ENCODE data around the gene AAR2.

The AAR2 gene

GRCh38 chr20:36264426-36265246 is 28.4 kb downstream of the AAR2 start:
- Histone ChIP-seq H3K27me3 (ENCODE audit: insufficient read depth, poor library complexity, severe bottlenecking) (no peaks in the 10 kb centered on the region), H3K4me3 (replicated peaks; ENCODE audit: insufficient read depth, low read length) (no peak overlapping the region), H3K27ac (replicated peaks) (no peak overlapping the region)
- DNase-seq (ENCODE audit: low read depth in 1 of 2, low spot score in 1 of 2), result no peak
- TF ChIP-seq GABPA (IDR thresholded peaks at IDR 0.05; ENCODE audit: low read depth) (no peak), REST (IDR thresholded peaks at IDR 0.05; ENCODE audit: insufficient replicate concordance, low read depth) (no peak), POLR2AphosphoS5 (IDR thresholded peaks at IDR 0.05; ENCODE audit: low read depth) (no peak), SPI1 (IDR thresholded peaks at IDR 0.05; ENCODE audit: borderline replicate concordance, low read depth) (no peak)
- TF ChIP-seq, protein P1, sequence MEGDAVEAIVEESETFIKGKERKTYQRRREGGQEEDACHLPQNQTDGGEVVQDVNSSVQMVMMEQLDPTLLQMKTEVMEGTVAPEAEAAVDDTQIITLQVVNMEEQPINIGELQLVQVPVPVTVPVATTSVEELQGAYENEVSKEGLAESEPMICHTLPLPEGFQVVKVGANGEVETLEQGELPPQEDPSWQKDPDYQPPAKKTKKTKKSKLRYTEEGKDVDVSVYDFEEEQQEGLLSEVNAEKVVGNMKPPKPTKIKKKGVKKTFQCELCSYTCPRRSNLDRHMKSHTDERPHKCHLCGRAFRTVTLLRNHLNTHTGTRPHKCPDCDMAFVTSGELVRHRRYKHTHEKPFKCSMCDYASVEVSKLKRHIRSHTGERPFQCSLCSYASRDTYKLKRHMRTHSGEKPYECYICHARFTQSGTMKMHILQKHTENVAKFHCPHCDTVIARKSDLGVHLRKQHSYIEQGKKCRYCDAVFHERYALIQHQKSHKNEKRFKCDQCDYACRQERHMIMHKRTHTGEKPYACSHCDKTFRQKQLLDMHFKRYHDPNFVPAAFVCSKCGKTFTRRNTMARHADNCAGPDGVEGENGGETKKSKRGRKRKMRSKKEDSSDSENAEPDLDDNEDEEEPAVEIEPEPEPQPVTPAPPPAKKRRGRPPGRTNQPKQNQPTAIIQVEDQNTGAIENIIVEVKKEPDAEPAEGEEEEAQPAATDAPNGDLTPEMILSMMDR (IDR thresholded peaks at IDR 0.05; ENCODE audit: insufficient read depth, low read length), result no peak

- Histone ChIP-seq H3K4me3 (replicated peaks; ENCODE audit: insufficient read depth, low read length) (no peak overlapping the region), H3K27ac (replicated peaks) (no peak overlapping the region), H3K27me3 (ENCODE audit: insufficient read depth, poor library complexity, severe bottlenecking) (no peaks in the 10 kb centered on the region)
- TF ChIP-seq, protein P1 (IDR thresholded peaks at IDR 0.05; ENCODE audit: insufficient read depth, low read length), result no peak
- DNase-seq (ENCODE audit: low read depth in 1 of 2, low spot score in 1 of 2), result no peak
These were observed 29.9 kb downstream of the AAR2 start for GRCh38 chr20:36266189-36266588.

GRCh38 chr20:36267605-36268381 is 31.5 kb downstream of the AAR2 start:
- no peaks in the 10 kb centered on the region for H3K27me3 ChIP-seq (ENCODE audit: insufficient read depth, poor library complexity, severe bottlenecking)
- no peak for DNase-seq (ENCODE audit: low read depth in 1 of 2, low spot score in 1 of 2)
- no peak overlapping the region for H3K4me3 ChIP-seq (replicated peaks; ENCODE audit: insufficient read depth, low read length)
- no peak overlapping the region for H3K27ac ChIP-seq (replicated peaks)
- TF ChIP-seq REST (IDR thresholded peaks at IDR 0.05; ENCODE audit: insufficient replicate concordance, low read depth) (no peak), GABPA (IDR thresholded peaks at IDR 0.05; ENCODE audit: low read depth) (no peak), SPI1 (IDR thresholded peaks at IDR 0.05; ENCODE audit: borderline replicate concordance, low read depth) (no peak), POLR2AphosphoS5 (IDR thresholded peaks at IDR 0.05; ENCODE audit: low read depth) (no peak)
- TF ChIP-seq, protein P1 (IDR thresholded peaks at IDR 0.05; ENCODE audit: insufficient read depth, low read length), result no peak
